Spleen (tissue), 7 donors: ENCODE results near the gene CNTNAP2.

Experiments used
- CTCF ChIP-seq, 11 experiments: fragments of 200-600 bp in 7 of 11; fragments of 450-650 bp in 4 of 11; sonication (generic) in 4 of 11; IDR thresholded peaks in 8 of 11; conservative IDR thresholded peaks in 3 of 11; 1 replicate in 7 of 11; 2 replicates in 4 of 11; pipeline versions ENCODE4 v1.4.0 to v1.8.0; 2016 to 2021; ENCODE audit warnings: antibody characterized with exemption in 11 of 11, inconsistent platforms in 4 of 11, mild to moderate bottlenecking in 1 of 11
- POLR2AphosphoS5 ChIP-seq, 3 donors: sonication (generic); formaldehyde crosslinking; IDR thresholded peaks; one replicate each; pipeline ENCODE4 v1.5.1; 2017; ENCODE audit warnings: antibody characterized with exemption in 3 of 3
- donor health status: DM: no; HTN: no; CAD: no; lungs with moderate emphysema.
- donor health status: DM: no; HTN: no; CAD: no.
- donor health status: DM: no; HTN: no; CAD: no.

- TF ChIP-seq POLR2AphosphoS5 (IDR thresholded peaks at IDR 0.05) (no peak), CTCF (IDR thresholded peaks at IDR 0.05 in 8 of 11, conservative IDR thresholded peaks at IDR 0.05 in 3 of 11) (no peak)
These were observed 899.4 kb downstream of the CNTNAP2 start for GRCh38 chr7:147015999-147016398.
